ENCODE measurements around the gene CLECL1. TPM values are rescaled to one million over a fixed set of nuclear protein-coding genes. Genes with fewer than 3 reads are reported as not detected.
A peak's percentile ranks its signal among the peaks of the same experiment; 100 is the strongest.

The CLECL1 gene
- total RNA-seq, 3 donors from 2014 or later, result 9.8 to 14.8 (median 12.1) TPM

DNA sequence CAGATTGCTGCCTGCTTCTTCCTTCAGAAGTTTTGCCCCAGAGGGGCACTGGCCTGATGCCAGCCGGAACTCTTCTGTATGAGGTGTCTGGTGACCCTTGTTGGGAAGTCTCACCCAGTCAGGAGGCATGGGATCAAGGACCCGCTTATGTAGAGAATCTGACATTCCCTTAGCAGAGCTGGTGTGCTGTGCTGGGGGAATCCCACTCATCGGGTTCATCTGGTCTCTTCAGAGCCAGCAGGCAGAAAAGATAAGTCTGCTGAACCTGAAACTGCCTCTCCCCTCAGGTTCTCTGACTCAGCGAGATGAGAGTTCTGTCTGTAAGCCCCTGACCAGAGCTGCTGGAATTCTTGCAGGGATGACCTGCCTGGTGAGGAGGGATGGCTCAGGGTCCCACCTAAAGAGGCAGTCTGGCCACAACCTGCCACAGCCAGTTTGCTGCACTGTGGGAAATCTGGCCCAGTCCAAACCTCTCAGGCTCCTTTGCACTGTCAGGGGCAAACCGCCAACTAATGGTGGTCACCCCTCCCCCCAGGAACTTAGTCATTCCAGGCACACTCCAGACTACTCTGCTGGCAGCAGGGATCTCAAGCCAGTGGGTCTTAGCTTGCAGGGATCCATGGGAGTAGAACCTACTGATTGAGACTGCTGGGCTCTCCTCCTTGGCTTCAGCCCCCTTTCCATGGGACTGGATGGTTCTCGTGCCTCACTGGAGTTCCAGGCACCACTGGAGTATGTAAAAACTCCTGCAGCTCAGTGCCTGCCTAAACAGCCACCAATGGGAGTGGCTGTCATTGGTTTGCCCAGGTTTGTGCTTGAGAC lies 59.3 kb downstream of the CLECL1 start:
- Mint-ChIP-seq H3K9me3 (no peaks in the 10 kb centered on the region), H3K36me3 (ENCODE audit: insufficient read depth) (peaks cover 74% of the 10 kb centered on the region), H3K27me3 (ENCODE audit: low read depth) (no peaks in the 10 kb centered on the region), H3K4me3 (peak overlapping the region; percentile 99), H3K4me1 (ENCODE audit: low read depth) (peaks cover 56% of the 10 kb centered on the region)
- DNase-seq (peak; percentile 37), ATAC-seq (peak; percentile 51 to 60)

Other genes with a start within 250 kb of the CLECL1 start
- gene KLRB1, start 125.2 kb downstream of the CLECL1 start, total RNA-seq, result 1 to 10 TPM in 2 of 3 donors, under 1 TPM in 1; 0.56 to 2.2 (median 1.1) TPM
- gene CLEC2D, start 63.4 kb downstream of the CLECL1 start, total RNA-seq, result 100 to 1,000 TPM; 278 to 321 (median 282) TPM
- gene CD69, start 27.8 kb upstream of the CLECL1 start, total RNA-seq, result 100 to 1,000 TPM; 253 to 322 (median 318) TPM
- not detected for gene KLRF1, start 94.4 kb upstream of the CLECL1 start, total RNA-seq
- gene CLEC2B, start 136.3 kb upstream of the CLECL1 start, total RNA-seq, result 10 to 100 TPM in 1 of 3 donors, 1 to 10 TPM in 2; 8.4 to 13.7 (median 8.9) TPM
- not detected for gene KLRF2, start 148.4 kb upstream of the CLECL1 start, total RNA-seq
- gene CLEC2A, start 199.3 kb upstream of the CLECL1 start, total RNA-seq, result not detected
- gene CLEC12A, start 238.3 kb upstream of the CLECL1 start, total RNA-seq, result not detected

Measured in activated T-cell treated with anti-CD3 and anti-CD28 coated beads, Interleukin-2, amount 50 U/mL, for 4 hours (primary cell).